GM21526 (cell line): ENCODE results near the gene PCCA.
A peak's percentile ranks its signal among the peaks of the same experiment; 100 is the strongest.

ENCODE experiments used
- ATAC-seq: cut with Tn5 transposase; IDR thresholded peaks from one replicate; pipeline ENCODE4 v1.9.1; 2021; ENCODE audit warnings: moderate library complexity; ENCODE audit not compliant: unreplicated experiment, low FRiP score

PCCA gene

GRCh38 chr13:100394005-100394695 lies 305.3 kb downstream of the PCCA start:
- ATAC-seq: peak; percentile 92

GRCh38 chr13:100395698-100396373 lies 306.9 kb downstream of the PCCA start:
- no peak for ATAC-seq

GRCh38 chr13:100396776-100397175 lies 307.9 kb downstream of the PCCA start:
- no peak for ATAC-seq

GRCh38 chr13:100397627-100398026 lies 308.7 kb downstream of the PCCA start:
- ATAC-seq: no peak

- no peak for ATAC-seq
These were observed 309.5 kb downstream of the PCCA start for GRCh38 chr13:100398360-100398759.

- ATAC-seq: no peak
These were observed 310.6 kb downstream of the PCCA start for GRCh38 chr13:100399455-100399854.

GRCh38 chr13:100403675-100404074 lies 314.8 kb downstream of the PCCA start:
- ATAC-seq: no peak

GRCh38 chr13:100409132-100409531 lies 320.2 kb downstream of the PCCA start:
- ATAC-seq: no peak

GRCh38 chr13:100423375-100423774 lies 334.5 kb downstream of the PCCA start:
- no peak for ATAC-seq

- ATAC-seq: no peak
These were observed 340.1 kb downstream of the PCCA start for GRCh38 chr13:100428986-100429385.

GRCh38 chr13:100432611-100433010 lies 343.7 kb downstream of the PCCA start:
- ATAC-seq: no peak

GRCh38 chr13:100433475-100433874 lies 344.6 kb downstream of the PCCA start:
- ATAC-seq: no peak

GRCh38 chr13:100434010-100434763 lies 345.3 kb downstream of the PCCA start:
- peak; percentile 92 for ATAC-seq

GRCh38 chr13:100436099-100436498 lies 347.2 kb downstream of the PCCA start:
- no peak for ATAC-seq

GRCh38 chr13:100438059-100438788 lies 349.3 kb downstream of the PCCA start:
- ATAC-seq: no peak

GRCh38 chr13:100439247-100439970 lies 350.5 kb downstream of the PCCA start:
- ATAC-seq: no peak

- ATAC-seq: no peak
These were observed 352.0 kb downstream of the PCCA start for GRCh38 chr13:100440751-100441425.

GRCh38 chr13:100442095-100442832 lies 353.4 kb downstream of the PCCA start:
- ATAC-seq: no peak
